SK-N-SH (cell line): ENCODE results near the gene LRRC8E. TPM values are rescaled to one million over a fixed set of nuclear protein-coding genes. Genes with fewer than 3 reads are reported as not detected.

Experiments
- CTCF ChIA-PET: fragments of 300-600, 350-600 bp; formaldehyde crosslinking; extraction: SDS; loops from one replicate; lab custom pipeline; 2021; lab: Yijun Ruan, JAX
- POLR2A ChIA-PET: fragments of 350-600 bp; sonication (Branson Sonifier 250); formaldehyde crosslinking; extraction: SDS; loops from one replicate; lab custom pipeline; 2020; ENCODE audit warnings: antibody characterized with exemption, inconsistent platforms; lab: Yijun Ruan, JAX
- DNase-seq: peaks from one replicate; pipeline ENCODE4 v3.0.0; 2012
- H2AFZ ChIP-seq: fragments of 200-600 bp; sonication (generic); 2 replicates; pipeline ENCODE4 v1.8.1; 2016; ENCODE audit warnings: antibody characterized with exemption, mild to moderate bottlenecking, low read depth
- H3F3A ChIP-seq: fragments of 200-600 bp; sonication (generic); replicated peaks from 2 replicates; pipeline ENCODE3; 2016; ENCODE audit warnings: antibody characterized with exemption, mild to moderate bottlenecking; ENCODE audit not compliant: insufficient read depth
- H3K27ac ChIP-seq, 2 experiments: fragments of 200-500 bp in 1 of 2; fragments of 200-600 bp in 1 of 2; sonication (Bioruptor generic) in 1 of 2; sonication (generic), shearing (Covaris generic) in 1 of 2; 2 replicates each; pipeline versions ENCODE4 v1.5.1 to v1.6.1; 2014 to 2016; ENCODE audit warnings: low read depth in 2 of 2, inconsistent platforms in 1 of 2, low read length in 1 of 2, mild to moderate bottlenecking in 1 of 2, mixed read lengths in 1 of 2
- H3K27me3 ChIP-seq: fragments of 200-600 bp; sonication (generic), shearing (Covaris generic); 2 replicates; pipeline ENCODE4 v1.6.1; 2016; ENCODE audit warnings: mixed run types; ENCODE audit not compliant: insufficient read depth
- H3K36me3 ChIP-seq, 2 experiments: fragments of 200-500 bp in 1 of 2; fragments of 200-600 bp in 1 of 2; sonication (Bioruptor generic) in 1 of 2; sonication (generic) in 1 of 2; replicated peaks in 1 of 2; 2 replicates each; pipeline versions ENCODE3 to v1.5.1; 2014 to 2016; ENCODE audit warnings: low read length in 1 of 2, mild to moderate bottlenecking in 1 of 2; ENCODE audit not compliant: insufficient read depth in 2 of 2, control insufficient read depth in 1 of 2
- H3K4me1 ChIP-seq, 2 experiments: fragments of 200-500 bp in 1 of 2; fragments of 200-600 bp in 1 of 2; sonication (Bioruptor generic) in 1 of 2; sonication (generic), shearing (Covaris generic) in 1 of 2; 2 replicates each; pipeline versions ENCODE4 v1.5.1 to v1.6.1; 2014 to 2016; ENCODE audit warnings: low read depth in 1 of 2, low read length in 1 of 2, mixed run types in 1 of 2; ENCODE audit not compliant: insufficient read depth in 2 of 2, control insufficient read depth in 1 of 2
- H3K4me2 ChIP-seq: fragments of 200-600 bp; sonication (generic), shearing (Covaris generic); 2 replicates; pipeline ENCODE4 v1.6.1; 2017; ENCODE audit warnings: mixed run types
- H3K4me3 ChIP-seq, 2 experiments: fragments of 200-500 bp in 1 of 2; fragments of 200-600 bp in 1 of 2; sonication (Bioruptor generic) in 1 of 2; sonication (generic), shearing (Covaris generic) in 1 of 2; 2 replicates each; pipeline versions ENCODE4 v1.5.1 to v1.8.1; 2014 to 2016; ENCODE audit warnings: low read depth in 2 of 2, inconsistent platforms in 1 of 2, low read length in 1 of 2, mild to moderate bottlenecking in 1 of 2, mixed read lengths in 1 of 2, moderate library complexity in 1 of 2
- H3K79me2 ChIP-seq: fragments of 200-600 bp; sonication (generic); 2 replicates; pipeline ENCODE4 v1.8.1; 2017; ENCODE audit warnings: mild to moderate bottlenecking; ENCODE audit not compliant: insufficient read depth
- H3K9ac ChIP-seq: fragments of 200-600 bp; sonication (generic); 2 replicates; pipeline ENCODE4 v1.6.1; 2017; ENCODE audit warnings: mixed run types
- H3K9me2 ChIP-seq: fragments of 200-600 bp; sonication (generic); 2 replicates; pipeline ENCODE4 v1.6.1; 2017; ENCODE audit warnings: mixed run types
- H3K9me3 ChIP-seq: fragments of 200-600 bp; sonication (generic); 2 replicates; pipeline ENCODE4 v1.6.1; 2017; ENCODE audit warnings: mixed run types, mild to moderate bottlenecking, moderate library complexity
- H4K20me1 ChIP-seq: fragments of 200-600 bp; sonication (generic); 2 replicates; pipeline ENCODE4 v1.6.1; 2017; ENCODE audit warnings: mild to moderate bottlenecking, mixed run types; ENCODE audit not compliant: insufficient read depth
- CHD2 ChIP-seq: fragments of 150-350 bp; IDR thresholded peaks from 2 replicates; pipeline ENCODE4 v1.6.1; 2018; ENCODE audit warnings: low read length; ENCODE audit not compliant: partially characterized antibody
- ELF1 ChIP-seq: IDR thresholded peaks from 2 replicates; pipeline ENCODE4 v1.4.0; 2012
- EP300 ChIP-seq, 2 experiments: IDR thresholded peaks; 2 replicates each; pipeline versions ENCODE4 v1.4.0 to v1.6.1; 2012; ENCODE audit warnings: borderline replicate concordance in 1 of 2, low read depth in 1 of 2, low read length in 1 of 2
- EZH2phosphoT487 ChIP-seq: fragments of 200-600 bp; sonication (generic); IDR thresholded peaks from 2 replicates; pipeline ENCODE4 v1.6.1; 2017; ENCODE audit warnings: low read depth, mixed run types, mild to moderate bottlenecking, antibody characterized with exemption, moderate library complexity, borderline replicate concordance
- FOXJ3 ChIP-seq: sonication (generic); formaldehyde crosslinking; IDR thresholded peaks from 2 replicates; pipeline ENCODE4 v1.5.1; 2020; ENCODE audit warnings: mild to moderate bottlenecking, missing genetic modification reagents
- GABPA ChIP-seq: IDR thresholded peaks from 2 replicates; pipeline ENCODE4 v1.4.0; 2012; ENCODE audit warnings: low read depth, mild to moderate bottlenecking
- MEF2A ChIP-seq: IDR thresholded peaks from 2 replicates; pipeline ENCODE4 v1.4.0; 2012; ENCODE audit warnings: low read depth, borderline replicate concordance
- MXI1 ChIP-seq: IDR thresholded peaks from 2 replicates; pipeline ENCODE4 v1.6.1; 2012; ENCODE audit warnings: mild to moderate bottlenecking, low read depth, low read length, improper control_type of control experiment
- NFIC ChIP-seq: IDR thresholded peaks from 2 replicates; pipeline ENCODE4 v1.4.0; 2012; ENCODE audit warnings: borderline replicate concordance
- NRF1 ChIP-seq: IDR thresholded peaks from 2 replicates; pipeline ENCODE4 v1.6.1; 2012; ENCODE audit warnings: low read depth, mild to moderate bottlenecking, low read length
- RXRA ChIP-seq: IDR thresholded peaks from 2 replicates; pipeline ENCODE4 v1.4.0; 2012; ENCODE audit warnings: low read depth, mild to moderate bottlenecking, borderline replicate concordance
- SIN3A ChIP-seq: IDR thresholded peaks from 2 replicates; pipeline ENCODE4 v1.6.1; 2012; ENCODE audit warnings: low read depth, mild to moderate bottlenecking, low read length, moderate library complexity, borderline replicate concordance
- TCF12 ChIP-seq: IDR thresholded peaks from 2 replicates; pipeline ENCODE4 v1.4.0; 2012
- WGBS: methylation state at CpG from one replicate; pipeline ENCODE4 v1.1.6; 2017; ENCODE audit warnings: low lambda C conversion rate; 5-methylcytosine and 5-hydroxymethylcytosine counted together
- polyA plus RNA-seq, 3 experiments: library from polyadenylated mRNA; depleted of rRNA; stranded (reverse); fragments of >200 nt; gene quantifications; 2 replicates each; pipeline ENCODE4 v1.2.3, GENCODE V29; 2012
- TF ChIP-seq, protein P1 (sequence below): IDR thresholded peaks from 2 replicates; pipeline ENCODE4 v1.4.0; 2012; ENCODE audit warnings: low read depth, borderline replicate concordance
- TF ChIP-seq, protein P2 (sequence below): IDR thresholded peaks from 2 replicates; pipeline ENCODE4 v1.6.1; 2012; ENCODE audit warnings: mild to moderate bottlenecking, low read depth, low read length, moderate library complexity
- TF ChIP-seq, protein P3 (sequence below): IDR thresholded peaks from 2 replicates; pipeline ENCODE4; 2012
- TF ChIP-seq, protein P4 (sequence below): fragments of 150-350 bp; IDR thresholded peaks from 2 replicates; pipeline ENCODE4 v1.6.1; 2017; ENCODE audit warnings: antibody characterized with exemption, low read length, low read depth, borderline replicate concordance
- TF ChIP-seq, protein P5 (sequence below): fragments of 150-350 bp; IDR thresholded peaks from 2 replicates; pipeline ENCODE4 v1.6.1; 2016; ENCODE audit warnings: mild to moderate bottlenecking, low read depth, low read length
- TF ChIP-seq, protein P6 (sequence below): fragments of 200-600 bp; sonication (generic); IDR thresholded peaks from 2 replicates; pipeline ENCODE4 v1.6.1; 2017; ENCODE audit warnings: antibody characterized with exemption, mild to moderate bottlenecking, moderate library complexity

The LRRC8E gene
- polyA plus RNA-seq, 1 of the 3 experiments (the other 2 are of a cell fraction): 0.02 TPM

DNA sequence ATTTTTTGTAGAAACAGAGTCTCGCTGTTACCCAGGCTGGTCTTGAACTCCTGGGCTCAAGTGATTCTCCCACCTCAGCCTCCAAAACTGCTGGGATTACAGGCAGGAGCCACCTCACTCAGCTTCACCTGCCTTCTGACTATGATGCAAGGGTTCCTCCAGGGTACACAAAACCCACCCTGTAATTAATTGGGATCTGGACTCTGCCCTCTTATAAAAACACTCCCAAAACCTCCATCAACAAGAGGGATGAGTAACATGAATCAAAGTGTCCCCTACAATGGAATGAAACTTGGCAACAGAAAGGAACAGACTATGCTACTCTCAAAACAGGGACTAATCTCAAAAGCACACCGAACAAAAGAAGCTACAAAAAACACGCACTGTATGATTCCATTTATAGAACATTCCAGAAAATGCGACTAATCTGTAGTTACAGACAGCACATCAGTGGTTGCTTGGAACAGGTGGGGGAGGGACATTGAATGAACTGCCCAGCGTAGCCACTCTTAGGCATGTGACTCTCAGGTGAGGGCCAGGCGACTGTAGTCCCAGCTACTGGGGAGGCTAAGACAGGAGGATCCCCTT is 11.0 kb upstream of the LRRC8E start:
- H3K9me3 ChIP-seq: no peaks in the 10 kb centered on the region
- H3K27me3 ChIP-seq: no peaks in the 10 kb centered on the region
- no peaks in the 10 kb centered on the region for H4K20me1 ChIP-seq
- TF ChIP-seq, protein P1, sequence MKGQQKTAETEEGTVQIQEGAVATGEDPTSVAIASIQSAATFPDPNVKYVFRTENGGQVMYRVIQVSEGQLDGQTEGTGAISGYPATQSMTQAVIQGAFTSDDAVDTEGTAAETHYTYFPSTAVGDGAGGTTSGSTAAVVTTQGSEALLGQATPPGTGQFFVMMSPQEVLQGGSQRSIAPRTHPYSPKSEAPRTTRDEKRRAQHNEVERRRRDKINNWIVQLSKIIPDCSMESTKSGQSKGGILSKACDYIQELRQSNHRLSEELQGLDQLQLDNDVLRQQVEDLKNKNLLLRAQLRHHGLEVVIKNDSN: no peak
- TF ChIP-seq EP300 (IDR thresholded peaks at IDR 0.05; ENCODE audit: borderline replicate concordance in 1 of 2, low read depth in 1 of 2, low read length in 1 of 2) (no peak), GABPA (no peak), NRF1 (no peak), MXI1 (no peak), MEF2A (no peak), EZH2phosphoT487 (no peak), TCF12 (no peak), ELF1 (no peak), RXRA (no peak), FOXJ3 (CRISPR knock-in tag) (no peak), CHD2 (no peak), NFIC (no peak), SIN3A (no peak)
- TF ChIP-seq, protein P2, sequence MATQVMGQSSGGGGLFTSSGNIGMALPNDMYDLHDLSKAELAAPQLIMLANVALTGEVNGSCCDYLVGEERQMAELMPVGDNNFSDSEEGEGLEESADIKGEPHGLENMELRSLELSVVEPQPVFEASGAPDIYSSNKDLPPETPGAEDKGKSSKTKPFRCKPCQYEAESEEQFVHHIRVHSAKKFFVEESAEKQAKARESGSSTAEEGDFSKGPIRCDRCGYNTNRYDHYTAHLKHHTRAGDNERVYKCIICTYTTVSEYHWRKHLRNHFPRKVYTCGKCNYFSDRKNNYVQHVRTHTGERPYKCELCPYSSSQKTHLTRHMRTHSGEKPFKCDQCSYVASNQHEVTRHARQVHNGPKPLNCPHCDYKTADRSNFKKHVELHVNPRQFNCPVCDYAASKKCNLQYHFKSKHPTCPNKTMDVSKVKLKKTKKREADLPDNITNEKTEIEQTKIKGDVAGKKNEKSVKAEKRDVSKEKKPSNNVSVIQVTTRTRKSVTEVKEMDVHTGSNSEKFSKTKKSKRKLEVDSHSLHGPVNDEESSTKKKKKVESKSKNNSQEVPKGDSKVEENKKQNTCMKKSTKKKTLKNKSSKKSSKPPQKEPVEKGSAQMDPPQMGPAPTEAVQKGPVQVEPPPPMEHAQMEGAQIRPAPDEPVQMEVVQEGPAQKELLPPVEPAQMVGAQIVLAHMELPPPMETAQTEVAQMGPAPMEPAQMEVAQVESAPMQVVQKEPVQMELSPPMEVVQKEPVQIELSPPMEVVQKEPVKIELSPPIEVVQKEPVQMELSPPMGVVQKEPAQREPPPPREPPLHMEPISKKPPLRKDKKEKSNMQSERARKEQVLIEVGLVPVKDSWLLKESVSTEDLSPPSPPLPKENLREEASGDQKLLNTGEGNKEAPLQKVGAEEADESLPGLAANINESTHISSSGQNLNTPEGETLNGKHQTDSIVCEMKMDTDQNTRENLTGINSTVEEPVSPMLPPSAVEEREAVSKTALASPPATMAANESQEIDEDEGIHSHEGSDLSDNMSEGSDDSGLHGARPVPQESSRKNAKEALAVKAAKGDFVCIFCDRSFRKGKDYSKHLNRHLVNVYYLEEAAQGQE: no peak
- TF ChIP-seq, protein P3, sequence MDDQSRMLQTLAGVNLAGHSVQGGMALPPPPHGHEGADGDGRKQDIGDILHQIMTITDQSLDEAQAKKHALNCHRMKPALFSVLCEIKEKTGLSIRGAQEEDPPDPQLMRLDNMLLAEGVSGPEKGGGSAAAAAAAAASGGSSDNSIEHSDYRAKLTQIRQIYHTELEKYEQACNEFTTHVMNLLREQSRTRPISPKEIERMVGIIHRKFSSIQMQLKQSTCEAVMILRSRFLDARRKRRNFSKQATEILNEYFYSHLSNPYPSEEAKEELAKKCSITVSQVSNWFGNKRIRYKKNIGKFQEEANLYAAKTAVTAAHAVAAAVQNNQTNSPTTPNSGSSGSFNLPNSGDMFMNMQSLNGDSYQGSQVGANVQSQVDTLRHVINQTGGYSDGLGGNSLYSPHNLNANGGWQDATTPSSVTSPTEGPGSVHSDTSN: no peak
- TF ChIP-seq, protein P4, sequence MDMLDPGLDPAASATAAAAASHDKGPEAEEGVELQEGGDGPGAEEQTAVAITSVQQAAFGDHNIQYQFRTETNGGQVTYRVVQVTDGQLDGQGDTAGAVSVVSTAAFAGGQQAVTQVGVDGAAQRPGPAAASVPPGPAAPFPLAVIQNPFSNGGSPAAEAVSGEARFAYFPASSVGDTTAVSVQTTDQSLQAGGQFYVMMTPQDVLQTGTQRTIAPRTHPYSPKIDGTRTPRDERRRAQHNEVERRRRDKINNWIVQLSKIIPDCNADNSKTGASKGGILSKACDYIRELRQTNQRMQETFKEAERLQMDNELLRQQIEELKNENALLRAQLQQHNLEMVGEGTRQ: no peak
- TF ChIP-seq, protein P5, sequence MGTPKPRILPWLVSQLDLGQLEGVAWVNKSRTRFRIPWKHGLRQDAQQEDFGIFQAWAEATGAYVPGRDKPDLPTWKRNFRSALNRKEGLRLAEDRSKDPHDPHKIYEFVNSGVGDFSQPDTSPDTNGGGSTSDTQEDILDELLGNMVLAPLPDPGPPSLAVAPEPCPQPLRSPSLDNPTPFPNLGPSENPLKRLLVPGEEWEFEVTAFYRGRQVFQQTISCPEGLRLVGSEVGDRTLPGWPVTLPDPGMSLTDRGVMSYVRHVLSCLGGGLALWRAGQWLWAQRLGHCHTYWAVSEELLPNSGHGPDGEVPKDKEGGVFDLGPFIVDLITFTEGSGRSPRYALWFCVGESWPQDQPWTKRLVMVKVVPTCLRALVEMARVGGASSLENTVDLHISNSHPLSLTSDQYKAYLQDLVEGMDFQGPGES: no peak
- TF ChIP-seq, protein P6, sequence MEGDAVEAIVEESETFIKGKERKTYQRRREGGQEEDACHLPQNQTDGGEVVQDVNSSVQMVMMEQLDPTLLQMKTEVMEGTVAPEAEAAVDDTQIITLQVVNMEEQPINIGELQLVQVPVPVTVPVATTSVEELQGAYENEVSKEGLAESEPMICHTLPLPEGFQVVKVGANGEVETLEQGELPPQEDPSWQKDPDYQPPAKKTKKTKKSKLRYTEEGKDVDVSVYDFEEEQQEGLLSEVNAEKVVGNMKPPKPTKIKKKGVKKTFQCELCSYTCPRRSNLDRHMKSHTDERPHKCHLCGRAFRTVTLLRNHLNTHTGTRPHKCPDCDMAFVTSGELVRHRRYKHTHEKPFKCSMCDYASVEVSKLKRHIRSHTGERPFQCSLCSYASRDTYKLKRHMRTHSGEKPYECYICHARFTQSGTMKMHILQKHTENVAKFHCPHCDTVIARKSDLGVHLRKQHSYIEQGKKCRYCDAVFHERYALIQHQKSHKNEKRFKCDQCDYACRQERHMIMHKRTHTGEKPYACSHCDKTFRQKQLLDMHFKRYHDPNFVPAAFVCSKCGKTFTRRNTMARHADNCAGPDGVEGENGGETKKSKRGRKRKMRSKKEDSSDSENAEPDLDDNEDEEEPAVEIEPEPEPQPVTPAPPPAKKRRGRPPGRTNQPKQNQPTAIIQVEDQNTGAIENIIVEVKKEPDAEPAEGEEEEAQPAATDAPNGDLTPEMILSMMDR: no peak
- TF ChIP-seq, all 33 proteins: peak for 0
- ChIA-PET POLR2A (no interaction called here), CTCF (interaction anchor here (1.4 kb wide), 2 partner anchors 13 to 26 kb away, joined by 3 to 4 read pairs; partner anchors contain the start of gene MAP2K7)
- 75% methylated on average over 6 of the region's 6 CpGs for WGBS
- no peak overlapping the region for H3K4me2 ChIP-seq
- H3K36me3 ChIP-seq: no peaks in the 10 kb centered on the region
- no peaks in the 10 kb centered on the region for H3F3A ChIP-seq
- H3K79me2 ChIP-seq: no peaks in the 10 kb centered on the region
- H2AFZ ChIP-seq: no peak overlapping the region
- no peak overlapping the region for H3K9ac ChIP-seq
- no peak for DNase-seq
- H3K27ac ChIP-seq: no peak overlapping the region
- no peaks in the 10 kb centered on the region for H3K9me2 ChIP-seq
- H3K4me3 ChIP-seq: no peak overlapping the region
- H3K4me1 ChIP-seq: peaks cover 0 to 14% of the 10 kb centered on the region in 2 experiments; a peak in 1 of 4 replicates
